HUES48 (cell line): ENCODE measurements around the gene LPAR1.

ENCODE experiments used
- H3K27ac ChIP-seq: one replicate; pipeline ENCODE4 v1.7.0; 2013; ENCODE audit warnings: low read depth, low read length, inconsistent platforms
- H3K27me3 ChIP-seq: 2 replicates; pipeline ENCODE4 v1.6.1; 2013; ENCODE audit warnings: mild to moderate bottlenecking, low read length; ENCODE audit not compliant: control insufficient read depth, insufficient read depth
- H3K36me3 ChIP-seq: 2 replicates; pipeline ENCODE4 v1.6.1; 2013; ENCODE audit warnings: low read length; ENCODE audit not compliant: control insufficient read depth, insufficient read depth
- H3K4me1 ChIP-seq: 2 replicates; pipeline ENCODE4 v1.6.1; 2013; ENCODE audit warnings: mild to moderate bottlenecking, low read length; ENCODE audit not compliant: control insufficient read depth, insufficient read depth
- H3K4me3 ChIP-seq: 2 replicates; pipeline ENCODE4 v1.5.1; 2013; ENCODE audit warnings: mild to moderate bottlenecking, low read depth, low read length
- H3K9ac ChIP-seq: 2 replicates; pipeline ENCODE4 v1.6.1; 2013; ENCODE audit warnings: mild to moderate bottlenecking, low read depth, low read length, moderate library complexity
- H3K9me3 ChIP-seq: 2 replicates; pipeline ENCODE4 v1.6.1; 2013; ENCODE audit warnings: low read length; ENCODE audit not compliant: control insufficient read depth, insufficient read depth

Gene LPAR1

DNA sequence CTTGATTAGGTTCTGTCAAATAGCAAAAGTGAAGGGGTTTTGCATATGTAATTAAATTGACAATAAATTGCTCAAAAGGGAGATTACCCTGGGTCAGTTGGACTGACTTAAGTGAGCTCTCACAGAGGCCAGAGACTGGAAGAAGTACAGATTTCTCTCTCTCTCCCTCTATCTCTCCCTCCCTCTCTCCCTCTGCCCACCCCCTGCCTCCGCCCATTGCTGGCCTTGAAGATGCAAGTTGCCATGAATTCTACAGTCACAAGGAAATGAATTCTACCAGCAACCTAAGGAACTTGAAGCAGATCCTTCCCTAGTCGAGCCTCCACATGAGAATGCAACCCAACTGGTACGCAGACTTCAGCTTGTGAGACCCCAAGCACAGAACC is 119.2 kb downstream of the LPAR1 start:
- no peaks in the 10 kb centered on the region for H3K9me3 ChIP-seq
- no peak overlapping the region for H3K27ac ChIP-seq
- no peaks in the 10 kb centered on the region for H3K27me3 ChIP-seq
- H3K36me3 ChIP-seq: no peaks in the 10 kb centered on the region
- H3K9ac ChIP-seq: no peak overlapping the region
- no peaks in the 10 kb centered on the region for H3K4me1 ChIP-seq
- H3K4me3 ChIP-seq: no peak overlapping the region

GRCh38 chr9:110918316-110919049 is 119.8 kb downstream of the LPAR1 start:
- Histone ChIP-seq H3K27ac (no peak overlapping the region), H3K27me3 (no peaks in the 10 kb centered on the region), H3K4me3 (no peak overlapping the region), H3K4me1 (no peaks in the 10 kb centered on the region), H3K36me3 (no peaks in the 10 kb centered on the region), H3K9me3 (no peaks in the 10 kb centered on the region), H3K9ac (no peak overlapping the region)

- H3K4me3 ChIP-seq: no peak overlapping the region
- no peaks in the 10 kb centered on the region for H3K4me1 ChIP-seq
- no peak overlapping the region for H3K9ac ChIP-seq
- H3K27ac ChIP-seq: no peak overlapping the region
- no peaks in the 10 kb centered on the region for H3K27me3 ChIP-seq
- no peaks in the 10 kb centered on the region for H3K9me3 ChIP-seq
- H3K36me3 ChIP-seq: no peaks in the 10 kb centered on the region
Measured at GRCh38 chr9:110916403-110916802, 121.9 kb downstream of the LPAR1 start.

DNA sequence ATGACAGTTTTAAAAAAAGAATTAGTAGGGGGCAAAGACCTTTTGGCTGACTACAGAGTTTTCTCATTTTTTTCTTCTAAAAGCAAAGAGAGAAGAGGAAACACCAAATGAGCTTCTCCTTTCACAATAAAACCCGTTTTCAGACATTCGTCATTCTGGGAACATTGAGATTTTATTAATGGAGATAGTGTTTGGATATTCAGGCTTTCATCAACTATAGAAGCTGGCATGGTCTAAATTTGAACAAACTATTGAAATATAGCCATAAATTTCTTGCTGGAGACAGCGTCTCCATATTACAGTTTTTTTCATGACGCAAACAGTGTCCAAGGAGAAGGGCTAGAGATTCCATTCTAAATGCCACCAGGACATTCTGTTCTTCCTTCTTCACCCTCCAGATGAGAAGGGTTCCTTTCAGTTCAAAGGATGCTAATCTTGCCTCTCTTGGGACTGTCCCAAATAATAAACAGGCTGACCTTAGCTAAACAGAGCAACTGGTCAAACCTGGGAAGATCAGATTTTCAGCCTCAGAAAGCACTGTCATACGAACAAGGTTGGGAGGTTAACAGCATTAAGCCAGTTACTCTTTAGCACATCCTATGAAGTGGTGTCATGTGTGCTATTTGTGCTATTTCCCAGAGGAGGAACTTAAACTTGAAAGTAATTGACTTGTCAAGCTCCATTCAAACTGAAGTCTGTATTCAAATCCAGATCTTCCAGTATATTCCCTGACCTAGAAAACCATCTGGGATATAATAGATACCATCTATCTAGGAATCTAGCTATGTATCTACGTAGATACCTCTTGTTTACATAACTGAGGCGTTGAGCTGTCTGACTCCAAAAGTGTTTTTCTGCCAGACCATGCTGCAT is 125.6 kb downstream of the LPAR1 start:
- Histone ChIP-seq H3K27me3 (no peaks in the 10 kb centered on the region), H3K9me3 (peaks cover 8% of the 10 kb centered on the region; the same call in 1 of the 2 replicates), H3K4me1 (peaks cover 4% of the 10 kb centered on the region; the same call in 1 of the 2 replicates), H3K36me3 (no peaks in the 10 kb centered on the region), H3K9ac (no peak overlapping the region), H3K4me3 (no peak overlapping the region), H3K27ac (no peak overlapping the region)

DNA sequence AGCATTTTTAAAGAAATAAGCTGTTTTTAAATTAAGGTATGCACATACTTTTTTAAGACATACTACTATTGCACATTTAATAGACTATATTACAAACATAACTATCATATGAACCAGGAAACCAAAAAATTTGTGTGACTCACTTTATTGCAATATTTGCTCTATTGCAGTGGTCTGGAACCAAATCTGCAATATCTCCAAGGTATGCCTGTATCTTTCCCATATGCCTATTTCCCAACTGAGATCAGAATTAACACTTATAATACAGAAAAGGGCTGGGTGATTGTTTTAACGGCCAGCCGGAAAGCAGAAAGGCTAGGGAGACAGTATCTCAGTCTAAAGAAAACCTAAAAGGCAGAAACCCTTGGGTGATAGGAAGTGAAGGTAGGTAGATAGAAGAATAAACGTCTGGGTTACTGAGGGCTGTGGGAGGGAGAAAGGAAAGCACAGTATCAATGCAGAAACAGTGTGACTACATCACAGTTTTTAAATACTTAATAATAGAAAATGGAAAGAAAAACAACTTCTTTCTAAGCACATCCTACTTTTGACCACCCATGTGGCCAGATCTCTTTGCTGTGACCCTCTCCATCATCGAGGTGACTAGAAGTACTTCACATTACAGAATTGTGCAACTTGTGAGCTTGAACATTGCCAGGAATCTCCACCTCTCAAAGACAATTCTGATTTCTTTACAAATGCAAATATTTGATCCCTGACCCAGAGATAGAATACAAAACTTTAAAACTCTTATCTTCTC is 126.4 kb downstream of the LPAR1 start:
- H3K27ac ChIP-seq: no peak overlapping the region
- no peaks in the 10 kb centered on the region for H3K36me3 ChIP-seq
- H3K27me3 ChIP-seq: no peaks in the 10 kb centered on the region
- H3K4me3 ChIP-seq: no peak overlapping the region
- peaks cover 4% of the 10 kb centered on the region; the same call in 1 of the 2 replicates for H3K4me1 ChIP-seq
- H3K9ac ChIP-seq: no peak overlapping the region
- peaks cover 8% of the 10 kb centered on the region; the same call in 1 of the 2 replicates for H3K9me3 ChIP-seq

DNA sequence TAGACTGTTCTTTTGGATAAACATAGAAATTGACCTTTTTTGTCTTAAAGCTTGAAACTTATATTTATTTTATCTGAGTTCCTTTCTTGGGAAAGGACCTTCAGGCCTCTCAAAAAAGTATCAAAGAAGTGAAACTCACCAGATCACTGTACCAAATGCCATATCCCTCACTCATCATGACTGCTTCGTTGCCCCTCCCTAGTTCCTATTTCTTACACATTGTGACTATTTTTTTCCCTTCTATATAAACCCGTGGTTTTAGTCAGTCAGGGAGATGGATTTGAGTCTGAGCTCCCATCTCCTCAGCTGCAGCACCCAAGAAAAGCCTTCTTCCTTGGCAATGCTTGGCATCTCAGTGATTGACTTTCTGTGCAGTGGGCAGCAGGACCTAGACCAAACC is 129.4 kb downstream of the LPAR1 start:
- Histone ChIP-seq H3K27me3 (no peaks in the 10 kb centered on the region), H3K36me3 (no peaks in the 10 kb centered on the region), H3K4me1 (peaks cover 4% of the 10 kb centered on the region; the same call in 1 of the 2 replicates), H3K9me3 (peaks cover 8% of the 10 kb centered on the region; the same call in 1 of the 2 replicates), H3K27ac (no peak overlapping the region), H3K9ac (no peak overlapping the region), H3K4me3 (no peak overlapping the region)

GRCh38 chr9:110900917-110901316 is 137.4 kb downstream of the LPAR1 start:
- Histone ChIP-seq H3K27me3 (no peaks in the 10 kb centered on the region), H3K36me3 (no peaks in the 10 kb centered on the region), H3K27ac (no peak overlapping the region), H3K4me3 (no peak overlapping the region), H3K9ac (no peak overlapping the region), H3K4me1 (no peaks in the 10 kb centered on the region), H3K9me3 (no peaks in the 10 kb centered on the region; the same call in 1 of the 2 replicates)

DNA sequence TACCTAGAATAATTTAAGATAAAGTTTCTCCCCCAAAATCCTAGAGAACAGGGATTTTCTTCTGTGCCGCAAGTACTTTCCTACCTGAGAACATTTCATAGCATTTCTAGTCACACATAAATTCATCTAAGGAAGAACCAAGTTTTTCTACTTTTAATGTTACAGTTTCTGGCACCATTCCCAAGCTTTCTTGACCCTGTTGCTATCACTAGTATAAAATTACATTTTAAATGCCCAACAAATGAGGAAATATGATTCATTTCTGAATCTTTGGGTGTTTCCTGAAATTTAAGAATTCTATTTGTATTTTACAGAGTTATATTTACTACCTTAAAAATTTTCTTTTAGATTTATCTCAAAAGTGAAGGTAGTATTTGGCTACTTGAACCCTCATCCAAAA is 137.8 kb downstream of the LPAR1 start:
- Histone ChIP-seq H3K36me3 (no peaks in the 10 kb centered on the region), H3K9me3 (no peaks in the 10 kb centered on the region; the same call in 1 of the 2 replicates), H3K9ac (no peak overlapping the region), H3K27me3 (no peaks in the 10 kb centered on the region), H3K27ac (no peak overlapping the region), H3K4me1 (no peaks in the 10 kb centered on the region), H3K4me3 (no peak overlapping the region)

- no peak overlapping the region for H3K4me3 ChIP-seq
- H3K9me3 ChIP-seq: no peaks in the 10 kb centered on the region; the same call in 1 of the 2 replicates
- H3K27me3 ChIP-seq: no peaks in the 10 kb centered on the region
- no peaks in the 10 kb centered on the region for H3K36me3 ChIP-seq
- H3K4me1 ChIP-seq: no peaks in the 10 kb centered on the region
- no peak overlapping the region for H3K27ac ChIP-seq
- no peak overlapping the region for H3K9ac ChIP-seq
Measured at GRCh38 chr9:110898866-110899265, 139.4 kb downstream of the LPAR1 start.

DNA sequence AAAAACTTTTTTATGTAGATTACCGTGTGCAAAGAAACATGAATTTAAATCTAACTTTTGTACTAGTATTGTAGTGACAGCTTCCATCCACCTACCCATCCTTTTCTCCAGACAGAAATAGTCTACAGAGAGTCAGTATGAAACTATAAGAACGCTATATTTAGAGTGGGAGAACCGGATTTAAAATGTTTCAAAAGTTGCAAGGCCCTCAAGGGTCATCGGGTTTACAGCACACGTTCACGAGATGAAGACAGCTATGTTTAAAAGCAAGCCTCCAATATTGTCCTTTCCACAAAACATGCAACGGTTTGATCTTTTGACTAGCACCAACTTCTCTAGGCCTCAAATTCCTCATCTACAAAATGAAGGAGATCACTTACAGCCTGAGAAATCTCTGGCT is 139.9 kb downstream of the LPAR1 start:
- Histone ChIP-seq H3K4me1 (no peaks in the 10 kb centered on the region), H3K4me3 (no peak overlapping the region), H3K27ac (no peak overlapping the region)

More for the DNA sequence above, 139.9 kb downstream of the LPAR1 start:
- Histone ChIP-seq H3K27me3 (no peaks in the 10 kb centered on the region), H3K9ac (no peak overlapping the region), H3K9me3 (no peaks in the 10 kb centered on the region; the same call in 1 of the 2 replicates), H3K36me3 (no peaks in the 10 kb centered on the region)
